GM10266 (cell line): ENCODE results near the gene HES5.

Experiments used
- DNase-seq: peaks from one replicate; pipeline ENCODE4 v3.0.0; 2012; ENCODE audit errors: extremely low spot score
- CTCF ChIP-seq: IDR thresholded peaks from 2 replicates; pipeline ENCODE4 v1.5.1; 2012; ENCODE audit warnings: mild to moderate bottlenecking, low read depth; ENCODE audit not compliant: control insufficient read depth, insufficient read depth; ENCODE audit errors: missing control alignments

HES5 gene

GRCh38 chr1:2508751-2509150 lies 21.3 kb downstream of the HES5 start:
- no peak for TF ChIP-seq CTCF
- DNase-seq: no peak

GRCh38 chr1:2508180-2508579 lies 21.9 kb downstream of the HES5 start:
- DNase-seq: no peak
- no peak for TF ChIP-seq CTCF

- TF ChIP-seq CTCF: no peak
- no peak for DNase-seq
Measured at GRCh38 chr1:2507744-2508155, 22.3 kb downstream of the HES5 start.

- no peak for DNase-seq
- no peak for TF ChIP-seq CTCF
Measured at GRCh38 chr1:2506901-2507565, 23.0 kb downstream of the HES5 start.

DNA sequence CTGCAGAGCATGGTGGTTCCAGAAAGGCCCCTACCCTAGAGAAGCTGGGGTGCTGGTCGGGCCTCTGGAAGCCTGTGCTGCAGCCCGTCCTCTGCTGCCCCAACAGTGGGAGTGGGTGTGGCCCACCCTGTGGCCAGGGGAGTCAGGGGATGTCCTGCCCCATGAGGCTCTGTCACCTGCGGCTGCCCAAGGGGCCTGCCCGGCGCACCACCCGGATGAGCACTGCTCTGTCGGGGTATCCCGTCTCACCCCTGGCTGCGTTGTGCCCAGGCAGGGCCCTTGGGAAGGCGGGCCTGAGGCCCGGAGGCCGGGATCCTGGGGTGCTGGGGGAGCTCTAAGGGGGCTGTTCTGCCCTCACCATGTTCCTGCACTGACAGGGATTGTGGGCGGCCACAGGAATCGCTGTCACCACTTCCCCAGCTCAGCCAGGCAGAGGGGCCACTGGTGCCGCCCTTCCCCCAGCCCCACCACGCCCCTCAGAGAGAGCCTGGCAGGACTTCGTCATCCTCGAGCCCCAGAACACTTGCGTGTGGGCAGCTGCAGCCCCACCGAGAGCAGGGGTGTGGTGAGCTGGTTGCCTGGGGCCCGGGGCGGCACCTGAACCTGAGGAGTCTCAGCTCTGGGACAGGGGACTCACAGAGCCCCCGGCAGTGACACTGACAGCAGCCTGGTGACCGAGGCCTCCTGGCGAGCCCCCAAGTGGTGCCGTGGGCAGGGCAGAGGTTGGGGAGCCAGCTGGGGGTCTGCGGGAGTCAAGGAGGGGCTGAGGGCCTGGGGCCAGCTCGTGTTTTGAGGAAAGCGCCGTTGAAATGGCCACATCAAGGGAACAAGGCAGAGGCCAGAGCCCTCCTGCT lies 23.8 kb downstream of the HES5 start:
- DNase-seq: no peak
- no peak for TF ChIP-seq CTCF

GRCh38 chr1:2505461-2505994 lies 24.5 kb downstream of the HES5 start:
- no peak for TF ChIP-seq CTCF
- DNase-seq: no peak

GRCh38 chr1:2504949-2505272 lies 25.2 kb downstream of the HES5 start:
- TF ChIP-seq CTCF: no peak
- DNase-seq: no peak
